ENCODE results near the gene PLCD3. TPM values are rescaled to one million over a fixed set of nuclear protein-coding genes. Genes with fewer than 3 reads are reported as not detected.
A peak's percentile ranks its signal among the peaks of the same experiment; 100 is the strongest.

PLCD3 gene
- total and polyA plus RNA-seq, 2 of the 4 experiments (the other 2 are of a cell fraction) = 5.6 to 36.6 TPM

- peak overlapping the region in 1 of 2 experiments; percentile 36; a peak in 1 of 4 replicates for H4K8ac ChIP-seq (ENCODE audit: low read depth in 2 of 2, low read length in 2 of 2)
- H2BK5ac ChIP-seq (ENCODE audit: low read depth, low read length, poor library complexity, severe bottlenecking) = no peak overlapping the region
- dilution Hi-C loops (cut with HindIII; ENCODE audit: low sequenced_read_pairs, unreplicated experiment) (no loop called here), in situ Hi-C loops (cut with MboI; ENCODE audit: low sequenced_read_pairs) (no loop called here), intact Hi-C loops (cut with micrococcal nuclease) (no loop called here)
- POLR2A ChIA-PET (ENCODE audit: unreplicated experiment) = interaction anchor here (1.0 kb wide), 1 partner anchor 9 kb away, joined by 4 read pairs; no protein-coding TSS in a partner anchor
- H4K20me1 ChIP-seq (ENCODE audit: insufficient read depth, low read length) = peaks cover 18% of the 10 kb centered on the region
- no peak overlapping the region for H2AK9ac ChIP-seq (replicated peaks; ENCODE audit: low read depth, low read length, poor library complexity)
- DNase-seq = no peak
- no peak for ATAC-seq (ENCODE audit: low read depth)
- H3K14ac ChIP-seq (replicated peaks; ENCODE audit: low read depth, low read length) = no peak overlapping the region
- H3K9ac ChIP-seq (ENCODE audit: low read depth, low read length) = no peak overlapping the region
- no peak overlapping the region for H3K18ac ChIP-seq (ENCODE audit: low read depth, low read length)
- TF ChIP-seq FOS (IDR thresholded peaks at IDR 0.05; ENCODE audit: low read depth, low read length) (no peak), NFE2L2 (IDR thresholded peaks at IDR 0.05; ENCODE audit: low read depth, low read length) (no peak), CEBPB (IDR thresholded peaks at IDR 0.05; ENCODE audit: low read depth, low read length) (no peak), RCOR1 (IDR thresholded peaks at IDR 0.05; ENCODE audit: insufficient replicate concordance, low read length) (no peak), SMC3 (IDR thresholded peaks at IDR 0.05; ENCODE audit: low read depth, low read length) (no peak), CHD1 (IDR thresholded peaks at IDR 0.05; ENCODE audit: low read depth, low read length) (no peak), MAZ (IDR thresholded peaks at IDR 0.05; ENCODE audit: borderline replicate concordance, low read depth, low read length) (no peak), BHLHE40 (IDR thresholded peaks at IDR 0.05; ENCODE audit: low read depth, low read length) (no peak), POLR2A (IDR thresholded peaks at IDR 0.05; ENCODE audit: low read depth, low read length) (no peak), MXI1 (IDR thresholded peaks at IDR 0.05; ENCODE audit: borderline replicate concordance, low read depth, low read length) (no peak), RFX5 (IDR thresholded peaks at IDR 0.05; ENCODE audit: low read depth, low read length) (no peak), RAD21 (IDR thresholded peaks at IDR 0.05; ENCODE audit: low read length) (no peak), MAFK (IDR thresholded peaks at IDR 0.05; ENCODE audit: low read depth, low read length) (no peak)
- TF ChIP-seq, protein P1, sequence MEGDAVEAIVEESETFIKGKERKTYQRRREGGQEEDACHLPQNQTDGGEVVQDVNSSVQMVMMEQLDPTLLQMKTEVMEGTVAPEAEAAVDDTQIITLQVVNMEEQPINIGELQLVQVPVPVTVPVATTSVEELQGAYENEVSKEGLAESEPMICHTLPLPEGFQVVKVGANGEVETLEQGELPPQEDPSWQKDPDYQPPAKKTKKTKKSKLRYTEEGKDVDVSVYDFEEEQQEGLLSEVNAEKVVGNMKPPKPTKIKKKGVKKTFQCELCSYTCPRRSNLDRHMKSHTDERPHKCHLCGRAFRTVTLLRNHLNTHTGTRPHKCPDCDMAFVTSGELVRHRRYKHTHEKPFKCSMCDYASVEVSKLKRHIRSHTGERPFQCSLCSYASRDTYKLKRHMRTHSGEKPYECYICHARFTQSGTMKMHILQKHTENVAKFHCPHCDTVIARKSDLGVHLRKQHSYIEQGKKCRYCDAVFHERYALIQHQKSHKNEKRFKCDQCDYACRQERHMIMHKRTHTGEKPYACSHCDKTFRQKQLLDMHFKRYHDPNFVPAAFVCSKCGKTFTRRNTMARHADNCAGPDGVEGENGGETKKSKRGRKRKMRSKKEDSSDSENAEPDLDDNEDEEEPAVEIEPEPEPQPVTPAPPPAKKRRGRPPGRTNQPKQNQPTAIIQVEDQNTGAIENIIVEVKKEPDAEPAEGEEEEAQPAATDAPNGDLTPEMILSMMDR (conservative IDR thresholded peaks at IDR 0.05; ENCODE audit: low read depth, low read length) = no peak
- TF ChIP-seq, protein P2, sequence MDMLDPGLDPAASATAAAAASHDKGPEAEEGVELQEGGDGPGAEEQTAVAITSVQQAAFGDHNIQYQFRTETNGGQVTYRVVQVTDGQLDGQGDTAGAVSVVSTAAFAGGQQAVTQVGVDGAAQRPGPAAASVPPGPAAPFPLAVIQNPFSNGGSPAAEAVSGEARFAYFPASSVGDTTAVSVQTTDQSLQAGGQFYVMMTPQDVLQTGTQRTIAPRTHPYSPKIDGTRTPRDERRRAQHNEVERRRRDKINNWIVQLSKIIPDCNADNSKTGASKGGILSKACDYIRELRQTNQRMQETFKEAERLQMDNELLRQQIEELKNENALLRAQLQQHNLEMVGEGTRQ (IDR thresholded peaks at IDR 0.05; ENCODE audit: low read depth, low read length) = no peak
- TF ChIP-seq, protein P3, sequence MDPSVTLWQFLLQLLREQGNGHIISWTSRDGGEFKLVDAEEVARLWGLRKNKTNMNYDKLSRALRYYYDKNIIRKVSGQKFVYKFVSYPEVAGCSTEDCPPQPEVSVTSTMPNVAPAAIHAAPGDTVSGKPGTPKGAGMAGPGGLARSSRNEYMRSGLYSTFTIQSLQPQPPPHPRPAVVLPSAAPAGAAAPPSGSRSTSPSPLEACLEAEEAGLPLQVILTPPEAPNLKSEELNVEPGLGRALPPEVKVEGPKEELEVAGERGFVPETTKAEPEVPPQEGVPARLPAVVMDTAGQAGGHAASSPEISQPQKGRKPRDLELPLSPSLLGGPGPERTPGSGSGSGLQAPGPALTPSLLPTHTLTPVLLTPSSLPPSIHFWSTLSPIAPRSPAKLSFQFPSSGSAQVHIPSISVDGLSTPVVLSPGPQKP (IDR thresholded peaks at IDR 0.05; ENCODE audit: borderline replicate concordance, low read depth, low read length) = no peak
- H3K56ac ChIP-seq (ENCODE audit: extremely low read depth, insufficient read depth, low read length) = no peak overlapping the region
- no peaks in the 10 kb centered on the region for H3K9me3 ChIP-seq (ENCODE audit: control insufficient read depth, insufficient read depth, low read length)
- no peaks in the 10 kb centered on the region; the same call in 1 of the 2 replicates for H3K9me1 ChIP-seq (ENCODE audit: insufficient read depth, low read length)
- no peak overlapping the region for H4K91ac ChIP-seq (ENCODE audit: insufficient read depth, low read depth, low read length)
- H2BK20ac ChIP-seq (ENCODE audit: low read depth, low read length) = no peak overlapping the region
- H2BK120ac ChIP-seq (ENCODE audit: low read depth, low read length) = no peak overlapping the region
- H2BK15ac ChIP-seq (ENCODE audit: low read depth, low read length) = no peak overlapping the region
- peaks cover 20 to 77% of the 10 kb centered on the region in 2 experiments for H3K79me1 ChIP-seq (ENCODE audit: low read depth in 1 of 2, low read length in 2 of 2)
- no peaks in the 10 kb centered on the region for H3K27me3 ChIP-seq (ENCODE audit: control insufficient read depth, insufficient read depth, low read length)
- no peak overlapping the region for H3K4me2 ChIP-seq (ENCODE audit: low read depth, low read length)
- no peak overlapping the region for H2AFZ ChIP-seq (replicated peaks; ENCODE audit: low read length, poor library complexity)
- no peak overlapping the region for H3K4ac ChIP-seq (ENCODE audit: low read depth, low read length)
- H4K5ac ChIP-seq (ENCODE audit: low read depth, low read length) = no peak overlapping the region
- CTCF ChIA-PET = interaction anchor here (1.0 to 2.0 kb wide), 3 partner anchors 10 to 72 kb away, joined by 3 to 6 read pairs (median 6); partner anchors contain the start of gene ACBD4
- H3K27ac ChIP-seq (ENCODE audit: insufficient read depth, low read length) = no peak overlapping the region
- no peak overlapping the region for H3K23ac ChIP-seq (ENCODE audit: low read depth, low read length)
- H3K4me1 ChIP-seq (ENCODE audit: control insufficient read depth, insufficient read depth, low read length) = peaks cover 6% of the 10 kb centered on the region; the same call in 1 of the 2 replicates
- H2AK5ac ChIP-seq (ENCODE audit: low read depth, low read length) = no peak overlapping the region
- no TSS peak for BruUV-seq (replicated peaks)
- H3K4me3 ChIP-seq (ENCODE audit: insufficient read depth, low read depth, low read length) = no peak overlapping the region
- WGBS, 2 experiments (ENCODE audit: extremely low coverage in 2 of 2, insufficient read length in 1 of 2) = no CpG with 5 or more reads among the region's 1 CpG
- peaks cover 2% of the 10 kb centered on the region for H3K36me3 ChIP-seq (ENCODE audit: control insufficient read depth, insufficient read depth, low read length)
These were observed 69.1 kb downstream of the PLCD3 start for GRCh38 chr17:45063198-45063597.
